ENCODE results near the gene PPTC7. TPM values are rescaled to one million over a fixed set of nuclear protein-coding genes. Genes with fewer than 3 reads are reported as not detected.
"Not testable (repeated sequence)": the region's sequence is repeated elsewhere in the genome, so short reads cannot be mapped to it uniquely, and the experiment has no call there.

The PPTC7 gene
- total RNA-seq, 2 donors from 2014 or later = 30.7 to 32.4 TPM

DNA sequence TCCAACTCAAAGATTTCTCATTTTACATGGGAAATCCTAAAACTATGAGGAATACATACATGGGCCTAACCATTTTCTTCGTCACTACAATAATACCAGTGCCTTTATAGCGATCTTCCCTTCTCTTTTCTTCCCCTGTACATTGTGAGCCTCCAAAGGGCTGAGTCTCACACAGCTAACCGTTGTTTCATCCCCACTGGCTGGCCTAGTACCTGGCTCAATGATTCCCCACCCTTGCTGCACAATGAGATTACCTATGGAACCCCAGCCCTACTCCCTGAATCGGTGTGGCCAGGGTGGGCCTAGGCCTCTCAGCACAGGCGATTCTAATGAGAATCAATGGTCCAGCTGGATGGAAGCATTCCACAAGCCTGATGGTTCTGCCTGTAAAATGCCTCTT, 16.1 kb downstream of the PPTC7 start:
- DNase-seq = no peak
- intact Hi-C loops (cut with DNase I, micrococcal nuclease) = no loop called here

GRCh38 chr12:110565894-110566871, 16.9 kb downstream of the PPTC7 start:
- no peak for ATAC-seq
- no peak for DNase-seq
- intact Hi-C loops (cut with DNase I, micrococcal nuclease) = no loop called here

More for the DNA sequence above, 16.1 kb downstream of the PPTC7 start:
- ATAC-seq = no peak

- DNase-seq = no peak
- ATAC-seq = peak; percentile 20
- intact Hi-C loops (cut with DNase I, micrococcal nuclease) = no loop called here
These were observed 18.6 kb downstream of the PPTC7 start for GRCh38 chr12:110564471-110564991.

DNA sequence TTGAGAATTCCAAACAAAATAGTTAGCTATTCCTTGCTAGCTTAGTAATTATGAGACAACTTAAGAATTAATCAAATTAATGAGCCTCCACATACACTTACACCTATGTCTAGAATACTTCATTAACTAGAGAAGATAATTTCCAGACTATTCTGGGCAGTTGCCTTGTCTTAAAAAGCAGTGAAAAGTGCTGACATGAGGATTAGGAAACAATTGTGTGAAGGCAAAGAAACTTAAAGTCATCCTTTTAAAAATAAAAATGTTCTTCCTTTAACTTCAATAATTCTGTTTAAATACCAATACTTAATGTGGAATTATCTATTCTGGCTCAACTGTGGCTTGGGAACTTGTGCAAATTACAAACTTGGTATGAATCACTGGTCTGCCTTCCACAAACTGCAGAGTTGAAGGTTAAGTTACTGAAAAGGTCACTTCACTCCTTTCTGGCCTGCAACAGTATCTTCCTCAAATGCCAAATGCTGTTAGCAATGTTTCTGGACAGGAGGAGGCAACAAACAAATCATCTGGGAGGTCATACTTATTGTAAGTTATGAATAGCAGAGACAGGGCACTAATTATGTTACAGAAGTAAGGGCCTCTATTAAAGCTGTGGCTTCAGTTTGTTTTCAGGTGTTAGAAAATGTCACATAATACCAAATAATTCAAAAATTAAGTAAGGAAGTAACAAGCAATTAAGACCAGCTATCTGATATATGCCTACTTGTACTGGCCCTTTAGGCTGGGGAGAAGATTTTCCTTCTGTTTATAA, 19.2 kb downstream of the PPTC7 start:
- peak; percentile 30 for ATAC-seq
- intact Hi-C loops (cut with DNase I, micrococcal nuclease) = no loop called here

GRCh38 chr12:110562386-110562785, 20.7 kb downstream of the PPTC7 start:
- DNase-seq; intact Hi-C loops (cut with DNase I, micrococcal nuclease): not testable (repeated sequence)
- peak; percentile 54 for ATAC-seq

More for the DNA sequence above, 19.2 kb downstream of the PPTC7 start:
- DNase-seq = no peak

GRCh38 chr12:110561471-110562201, 21.5 kb downstream of the PPTC7 start:
- no peak for ATAC-seq
- intact Hi-C loops (cut with DNase I, micrococcal nuclease) = no loop called here
- no peak for DNase-seq

- ATAC-seq = no peak
- DNase-seq = no peak
- intact Hi-C loops (cut with DNase I, micrococcal nuclease) = no loop called here
These were observed 22.2 kb downstream of the PPTC7 start for GRCh38 chr12:110560946-110561345.

DNA sequence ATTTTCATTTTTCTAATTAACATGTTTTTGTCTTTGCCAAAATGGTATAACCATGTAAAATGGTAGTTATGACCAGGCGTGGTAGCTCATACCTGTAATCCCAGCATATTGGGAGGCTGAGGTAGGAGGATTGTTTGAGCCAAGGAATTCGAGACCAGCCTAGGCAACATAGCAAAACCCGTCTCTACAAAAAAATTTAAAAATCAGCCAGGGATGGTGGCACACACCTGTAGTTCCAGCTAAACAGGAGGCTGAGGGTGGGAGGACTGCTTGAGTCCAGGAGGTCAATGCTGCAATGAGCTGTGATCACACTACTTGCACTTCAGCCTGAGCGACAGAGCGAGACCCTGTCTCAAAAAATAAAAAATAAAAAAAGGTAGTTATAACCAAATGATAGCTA, 23.1 kb downstream of the PPTC7 start:
- DNase-seq = no peak
- intact Hi-C loops (cut with DNase I, micrococcal nuclease) = no loop called here
- no peak for ATAC-seq

- ATAC-seq; intact Hi-C loops (cut with DNase I, micrococcal nuclease); DNase-seq: not testable (repeated sequence)
These were observed 24.2 kb downstream of the PPTC7 start for GRCh38 chr12:110558945-110559344.

GRCh38 chr12:110557300-110557699, 25.8 kb downstream of the PPTC7 start:
- DNase-seq (no peak), ATAC-seq (no peak)
- intact Hi-C loops (cut with DNase I, micrococcal nuclease) = no loop called here

GRCh38 chr12:110556705-110557104, 26.4 kb downstream of the PPTC7 start:
- no peak for ATAC-seq
- intact Hi-C loops (cut with DNase I, micrococcal nuclease) = no loop called here
- DNase-seq = no peak

GRCh38 chr12:110555577-110556406, 27.3 kb downstream of the PPTC7 start:
- DNase-seq (no peak), ATAC-seq (no peak)
- intact Hi-C loops (cut with DNase I, micrococcal nuclease) = no loop called here

- intact Hi-C loops (cut with DNase I, micrococcal nuclease) = no loop called here
- no peak for DNase-seq
- no peak for ATAC-seq
These were observed 28.9 kb downstream of the PPTC7 start for GRCh38 chr12:110554184-110554583.

GRCh38 chr12:110550981-110551380, 32.1 kb downstream of the PPTC7 start:
- no peak for DNase-seq
- intact Hi-C loops (cut with DNase I, micrococcal nuclease) = no loop called here
- ATAC-seq = no peak

DNA sequence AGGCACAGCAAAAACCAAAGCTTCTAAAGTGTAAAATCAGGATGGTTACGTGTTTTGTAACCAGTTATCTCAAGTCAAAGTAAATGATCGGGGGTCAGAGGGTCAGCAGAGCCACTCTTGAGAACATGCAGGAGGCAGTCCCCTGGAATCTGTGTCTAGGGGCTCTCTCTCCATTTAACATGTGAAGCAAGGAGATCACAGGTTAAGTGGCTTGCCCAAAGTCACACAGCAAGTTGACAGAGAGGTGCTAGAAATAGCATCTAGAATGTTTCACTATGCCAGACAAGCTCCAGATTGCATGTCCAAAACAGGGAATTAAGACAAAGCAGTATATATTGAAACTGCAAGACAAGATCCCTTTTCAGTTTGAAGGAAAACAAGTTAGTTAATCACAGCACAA, 33.4 kb downstream of the PPTC7 start:
- intact Hi-C loops (cut with DNase I, micrococcal nuclease) = no loop called here
- ATAC-seq = no peak
- no peak for DNase-seq

GRCh38 chr12:110548678-110549077, 34.4 kb downstream of the PPTC7 start:
- DNase-seq (no peak), ATAC-seq (no peak)
- intact Hi-C loops (cut with DNase I, micrococcal nuclease) = no loop called here

DNA sequence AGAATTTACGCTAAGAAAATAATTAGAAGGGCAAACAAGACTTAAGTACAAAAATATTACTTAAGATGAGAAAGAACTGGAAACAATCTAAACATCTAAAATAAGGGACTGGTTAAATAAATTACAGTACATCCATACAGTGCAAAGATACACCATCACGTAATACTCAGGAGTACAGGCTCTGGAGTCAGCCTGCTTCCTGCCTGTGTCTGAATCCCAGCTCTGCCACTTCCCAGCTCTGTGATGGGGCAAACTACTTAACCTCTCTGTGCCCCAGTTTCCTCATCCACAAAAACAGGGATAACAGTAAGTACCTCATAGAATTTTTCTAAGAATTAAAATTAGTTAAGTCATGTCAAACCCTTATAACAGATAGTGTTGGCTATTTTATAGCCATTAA, 36.0 kb downstream of the PPTC7 start:
- intact Hi-C loops (cut with DNase I, micrococcal nuclease) = no loop called here
- no peak for DNase-seq
- ATAC-seq = no peak

DNA sequence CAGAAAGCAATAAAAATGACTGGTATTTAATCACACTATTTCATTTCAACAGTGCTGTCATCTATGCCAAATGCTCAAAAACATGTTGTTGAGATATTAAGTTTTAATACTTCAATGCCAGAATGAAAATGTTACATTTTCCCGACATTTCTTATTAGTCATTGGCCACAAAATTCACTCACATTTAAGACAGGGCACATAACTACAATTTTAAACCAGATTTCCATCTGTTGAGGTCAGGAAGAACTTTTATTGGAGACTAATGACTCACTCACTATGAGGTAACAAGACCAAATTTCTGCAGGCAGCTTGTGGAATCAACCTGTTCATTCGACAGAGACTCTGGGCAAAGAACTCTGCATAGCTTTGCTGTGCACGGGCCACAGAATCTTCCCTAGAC, 36.8 kb downstream of the PPTC7 start:
- ATAC-seq = no peak
- intact Hi-C loops (cut with DNase I, micrococcal nuclease) = no loop called here
- no peak for DNase-seq

Measured in left colon (tissue), 2 donors.